Astrocyte of the spinal cord (primary cell): ENCODE results near the gene NUDC.
A peak's percentile ranks its signal among the peaks of the same experiment; 100 is the strongest.

Experiments used
- DNase-seq: peaks from one replicate; pipeline ENCODE4 v3.0.0; 2011; ENCODE audit warnings: low read depth, low spot score
- H3K4me3 ChIP-seq: 2 replicates; pipeline ENCODE4 v1.5.1; 2011; ENCODE audit warnings: low read depth, mild to moderate bottlenecking, low read length, moderate library complexity
- CTCF ChIP-seq: IDR thresholded peaks from 2 replicates; pipeline ENCODE4 v1.5.1; 2012; ENCODE audit warnings: low read depth, mild to moderate bottlenecking, low read length, inconsistent platforms
- in situ Hi-C: cut with HindIII; loops from 2 replicates; pipeline ENCODE4 v1.10.0; 2017; ENCODE audit warnings: low sequenced_read_pairs

Gene NUDC

GRCh38 chr1:26922431-26922729 is 837 bp downstream of the NUDC start:
- in situ Hi-C loops = no loop called here
- DNase-seq = no peak
- peak overlapping the region; percentile 89 for H3K4me3 ChIP-seq
- TF ChIP-seq CTCF = no peak

DNA sequence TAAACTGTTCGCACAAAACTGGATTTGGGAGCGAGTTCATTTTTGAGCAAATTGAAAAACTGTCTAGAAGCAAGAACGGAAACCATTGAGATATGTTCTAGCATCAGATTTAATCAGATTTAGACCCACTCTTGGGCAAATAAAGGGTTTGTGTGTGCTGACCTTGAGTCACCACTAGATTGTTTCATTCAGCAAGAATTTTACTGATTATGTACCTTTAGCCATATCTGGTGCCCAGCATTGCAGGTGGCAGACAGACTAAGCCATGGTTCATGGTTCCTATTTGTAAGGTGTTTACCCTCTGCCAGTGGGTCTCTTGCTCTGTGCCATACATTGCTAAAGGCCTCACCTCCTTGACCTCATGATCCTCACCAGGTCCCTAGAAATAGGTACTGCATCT is 1.4 kb downstream of the NUDC start:
- in situ Hi-C loops = no loop called here
- no peak for DNase-seq
- peak overlapping the region; percentile 89 for H3K4me3 ChIP-seq
- no peak for TF ChIP-seq CTCF

DNA sequence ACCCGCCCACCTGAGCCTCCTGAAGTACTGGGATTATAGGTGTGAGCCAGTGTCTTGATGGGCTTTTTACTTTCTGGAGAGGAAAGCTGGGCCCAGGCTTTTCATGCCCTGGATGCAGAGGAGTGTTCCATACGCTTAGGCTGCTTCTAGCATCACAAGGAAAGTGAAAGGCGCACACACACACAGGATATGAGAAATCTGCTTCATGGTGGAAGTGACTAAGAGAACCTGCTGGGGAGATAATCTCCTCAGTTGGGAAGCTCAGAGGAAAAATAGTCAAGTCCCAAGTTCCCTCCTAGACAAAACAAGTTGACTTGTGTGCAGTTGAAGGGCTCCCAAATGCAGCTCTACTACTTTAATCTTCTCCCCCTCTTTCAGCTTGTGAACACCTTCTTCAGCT is 2.2 kb downstream of the NUDC start:
- in situ Hi-C loops = no loop called here
- peak; percentile 49 for DNase-seq
- TF ChIP-seq CTCF = no peak
- no peak overlapping the region for H3K4me3 ChIP-seq

GRCh38 chr1:26932531-26932930 is 11.0 kb downstream of the NUDC start:
- no peak overlapping the region for H3K4me3 ChIP-seq
- DNase-seq = no peak
- in situ Hi-C loops = no loop called here
- no peak for TF ChIP-seq CTCF

GRCh38 chr1:26936823-26937222 is 15.3 kb downstream of the NUDC start:
- in situ Hi-C loops = no loop called here
- no peak for TF ChIP-seq CTCF
- no peak overlapping the region for H3K4me3 ChIP-seq
- DNase-seq = no peak

- no peak overlapping the region for H3K4me3 ChIP-seq
- in situ Hi-C loops = no loop called here
- TF ChIP-seq CTCF = no peak
- DNase-seq = no peak
Observed at GRCh38 chr1:26938004-26938658, 16.6 kb downstream of the NUDC start.

GRCh38 chr1:26938659-26939025 is 17.1 kb downstream of the NUDC start:
- H3K4me3 ChIP-seq = no peak overlapping the region
- DNase-seq = no peak
- in situ Hi-C loops = no loop called here
- no peak for TF ChIP-seq CTCF
